ENCODE measurements around the gene CBX4. TPM values are rescaled to one million over a fixed set of nuclear protein-coding genes. Genes with fewer than 3 reads are reported as not detected.

CBX4 gene
- total and polyA plus RNA-seq, 2 of the 13 experiments (the other 11 are each of a cell fraction or from before 2014, with no cell fraction given): 25.8 to 50.8 TPM

DNA sequence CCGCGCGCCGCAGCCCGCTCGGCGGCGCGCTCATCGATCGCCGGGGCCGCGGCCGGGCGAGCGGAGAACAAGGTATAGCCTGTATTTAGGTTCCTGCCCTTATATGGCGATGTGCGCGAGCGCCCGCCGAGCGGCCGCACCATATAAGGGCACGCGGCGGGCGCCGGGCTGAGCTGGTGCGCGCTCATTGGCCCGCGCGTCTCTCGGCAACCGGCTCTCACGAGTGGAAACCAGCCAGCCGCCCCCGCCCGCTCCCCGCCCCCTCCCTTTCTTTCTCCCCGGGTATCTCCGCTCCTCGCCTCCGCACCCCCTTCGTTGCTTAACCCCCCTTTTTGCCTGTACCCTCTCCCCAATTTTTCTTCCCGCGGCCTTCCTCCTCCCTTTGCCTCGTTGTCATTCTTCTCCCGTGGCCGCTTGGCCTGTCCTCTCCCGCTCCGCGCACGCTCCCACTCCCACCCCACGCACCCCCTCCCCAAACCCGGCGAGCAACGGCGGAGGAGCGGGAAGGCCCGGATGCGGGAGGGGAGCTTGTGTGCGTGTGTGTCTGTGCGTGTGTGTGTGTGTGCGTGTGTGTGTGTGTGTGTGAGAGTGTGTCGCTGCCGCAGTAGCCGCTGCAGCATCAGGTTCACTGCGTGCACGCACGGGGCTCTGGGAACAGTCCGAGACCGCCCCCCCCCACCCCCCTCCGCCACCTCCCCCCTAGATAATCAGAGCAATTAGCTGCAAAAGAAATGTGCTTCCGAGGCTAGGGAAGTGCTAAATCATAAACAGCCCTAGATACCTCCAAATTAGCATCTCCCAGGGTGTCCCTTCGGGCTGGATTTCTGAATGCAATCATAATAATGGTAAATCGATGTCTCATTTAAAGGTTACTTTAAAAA, 28.9 kb downstream of the CBX4 start (continued):
- no peak for TF ChIP-seq RBFOX2 (IDR thresholded peaks at IDR 0.05; ENCODE audit: low read depth, low read length)
- no peak for TF ChIP-seq NR2F1 (CRISPR knock-in tag; IDR thresholded peaks at IDR 0.05)
- TF ChIP-seq ZNF414 (CRISPR knock-in tag; IDR thresholded peaks at IDR 0.05): no peak
- TF ChIP-seq MED13 (CRISPR knock-in tag; IDR thresholded peaks at IDR 0.05): 0 out of 2 replicates have a peak, but pooled peaks have one; percentile 1
- TF ChIP-seq SATB2 (CRISPR knock-in tag; IDR thresholded peaks at IDR 0.05): no peak
- no peak for TF ChIP-seq SMARCC2 (IDR thresholded peaks at IDR 0.05)
- no peak for TF ChIP-seq FLYWCH1 (CRISPR knock-in tag; IDR thresholded peaks at IDR 0.05)
- 0 out of 2 replicates have a peak, but pooled peaks have one; percentile 31 for TF ChIP-seq GZF1 (CRISPR knock-in tag; IDR thresholded peaks at IDR 0.05)
- no peak for TF ChIP-seq ZNF280D (CRISPR knock-in tag; IDR thresholded peaks at IDR 0.05)
- TF ChIP-seq SOX6 (IDR thresholded peaks at IDR 0.05): no peak
- TF ChIP-seq SOX6 (CRISPR knock-in tag; IDR thresholded peaks at IDR 0.05): 0 out of 2 replicates have a peak, but pooled peaks have one; percentile 8
- TF ChIP-seq PAF1 (CRISPR knock-in tag; IDR thresholded peaks at IDR 0.05): no peak
- TF ChIP-seq ZBTB3 (CRISPR knock-in tag; IDR thresholded peaks at IDR 0.05; ENCODE audit: borderline replicate concordance, low read depth): no peak
- TF ChIP-seq U2AF2 (IDR thresholded peaks at IDR 0.05; ENCODE audit: low read depth, low read length): no peak
- TF ChIP-seq XBP1 (CRISPR knock-in tag; IDR thresholded peaks at IDR 0.05): no peak
- no peak for TF ChIP-seq ZNF383 (CRISPR knock-in tag; IDR thresholded peaks at IDR 0.05; ENCODE audit: borderline replicate concordance)
- peak; percentile 27 for TF ChIP-seq SKI (IDR thresholded peaks at IDR 0.05; ENCODE audit: partially characterized antibody)
- peak; percentile 66 for TF ChIP-seq RFX1 (IDR thresholded peaks at IDR 0.05)
- TF ChIP-seq ZNF501 (CRISPR knock-in tag; IDR thresholded peaks at IDR 0.05): no peak
- no peak for TF ChIP-seq ISX (CRISPR knock-in tag; conservative IDR thresholded peaks at IDR 0.05)
- no peak for TF ChIP-seq SMAD1 (CRISPR knock-in tag; IDR thresholded peaks at IDR 0.05; ENCODE audit: borderline replicate concordance, low read depth)
- no peak for TF ChIP-seq ARNT (IDR thresholded peaks at IDR 0.05)
- TF ChIP-seq ZNF430 (CRISPR knock-in tag; IDR thresholded peaks at IDR 0.05): no peak
- TF ChIP-seq PTBP1 (IDR thresholded peaks at IDR 0.05; ENCODE audit: low read depth, low read length, poor library complexity, severe bottlenecking): no peak
- TF ChIP-seq PCBP1 (IDR thresholded peaks at IDR 0.05; ENCODE audit: borderline replicate concordance, low read depth, low read length): peak; percentile 75
- TF ChIP-seq ZFP62 (CRISPR knock-in tag; IDR thresholded peaks at IDR 0.05): no peak
- TF ChIP-seq ATRX (CRISPR knock-in tag; IDR thresholded peaks at IDR 0.05; ENCODE audit: borderline replicate concordance): no peak
- peak; percentile 37; the same call in 1 of the 2 replicates for TF ChIP-seq HDAC1 (CRISPR knock-in tag; IDR thresholded peaks at IDR 0.05)
- TF ChIP-seq, protein P1, sequence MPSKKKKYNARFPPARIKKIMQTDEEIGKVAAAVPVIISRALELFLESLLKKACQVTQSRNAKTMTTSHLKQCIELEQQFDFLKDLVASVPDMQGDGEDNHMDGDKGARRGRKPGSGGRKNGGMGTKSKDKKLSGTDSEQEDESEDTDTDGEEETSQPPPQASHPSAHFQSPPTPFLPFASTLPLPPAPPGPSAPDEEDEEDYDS (CRISPR knock-in tag; IDR thresholded peaks at IDR 0.05): no peak
